Measurements from ENCODE around the gene FBXL17. TPM values are rescaled to one million over a fixed set of nuclear protein-coding genes. Genes with fewer than 3 reads are reported as not detected.

Gene FBXL17
- total RNA-seq, 4 donors from 2014 or later = 11.5 to 28.6 (median 19.9) TPM

- H3K4me3 ChIP-seq = no peak overlapping the region
- no peak overlapping the region for H3K27ac ChIP-seq
- intact Hi-C loops (cut with DNase I; ENCODE audit: low total_unique reads) = no loop called here
- H3K27me3 ChIP-seq = no peaks in the 10 kb centered on the region
- TF ChIP-seq CTCF (IDR thresholded peaks at IDR 0.05) = no peak
- TF ChIP-seq POLR2A (IDR thresholded peaks at IDR 0.05) = no peak
- no peaks in the 10 kb centered on the region for H3K4me1 ChIP-seq
- DNase-seq = no peak
- no peaks in the 10 kb centered on the region for H3K36me3 ChIP-seq
- no peaks in the 10 kb centered on the region for H3K9me3 ChIP-seq
Observed at GRCh38 chr5:107817436-107817835, 564.5 kb downstream of the FBXL17 start.

- Histone ChIP-seq H3K9me3 (no peaks in the 10 kb centered on the region), H3K27me3 (no peaks in the 10 kb centered on the region), H3K27ac (no peak overlapping the region), H3K4me1 (no peaks in the 10 kb centered on the region), H3K36me3 (no peaks in the 10 kb centered on the region), H3K4me3 (no peak overlapping the region)
- intact Hi-C loops (cut with DNase I; ENCODE audit: low total_unique reads) = no loop called here
- TF ChIP-seq POLR2A (IDR thresholded peaks at IDR 0.05) (no peak), CTCF (IDR thresholded peaks at IDR 0.05) (no peak)
- DNase-seq = no peak
Observed at GRCh38 chr5:107815109-107815508, 566.8 kb downstream of the FBXL17 start.

GRCh38 chr5:107814183-107814827 is 567.6 kb downstream of the FBXL17 start:
- H3K9me3 ChIP-seq = no peaks in the 10 kb centered on the region
- TF ChIP-seq CTCF (IDR thresholded peaks at IDR 0.05) (no peak), POLR2A (IDR thresholded peaks at IDR 0.05) (no peak)
- DNase-seq = no peak
- intact Hi-C loops (cut with DNase I; ENCODE audit: low total_unique reads) = no loop called here
- H3K4me1 ChIP-seq = no peaks in the 10 kb centered on the region
- H3K27me3 ChIP-seq = no peaks in the 10 kb centered on the region
- no peaks in the 10 kb centered on the region for H3K36me3 ChIP-seq
- H3K27ac ChIP-seq = no peak overlapping the region
- H3K4me3 ChIP-seq = no peak overlapping the region

GRCh38 chr5:107813559-107813958 is 568.3 kb downstream of the FBXL17 start:
- Histone ChIP-seq H3K27me3 (no peaks in the 10 kb centered on the region), H3K27ac (no peak overlapping the region), H3K9me3 (no peaks in the 10 kb centered on the region), H3K36me3 (no peaks in the 10 kb centered on the region), H3K4me1 (no peaks in the 10 kb centered on the region), H3K4me3 (no peak overlapping the region)
- DNase-seq = no peak
- intact Hi-C loops (cut with DNase I; ENCODE audit: low total_unique reads) = no loop called here
- TF ChIP-seq POLR2A (IDR thresholded peaks at IDR 0.05) (no peak), CTCF (IDR thresholded peaks at IDR 0.05) (no peak)

GRCh38 chr5:107812570-107813141 is 569.2 kb downstream of the FBXL17 start:
- H3K27ac ChIP-seq = no peak overlapping the region
- no peaks in the 10 kb centered on the region for H3K36me3 ChIP-seq
- no peak for TF ChIP-seq CTCF (IDR thresholded peaks at IDR 0.05)
- no peak for TF ChIP-seq POLR2A (IDR thresholded peaks at IDR 0.05)
- H3K4me3 ChIP-seq = no peak overlapping the region
- no peaks in the 10 kb centered on the region for H3K9me3 ChIP-seq
- intact Hi-C loops (cut with DNase I; ENCODE audit: low total_unique reads) = no loop called here
- H3K4me1 ChIP-seq = no peaks in the 10 kb centered on the region
- DNase-seq = no peak
- H3K27me3 ChIP-seq = no peaks in the 10 kb centered on the region
